Measurements from ENCODE around the gene KRT3.

The KRT3 gene

DNA sequence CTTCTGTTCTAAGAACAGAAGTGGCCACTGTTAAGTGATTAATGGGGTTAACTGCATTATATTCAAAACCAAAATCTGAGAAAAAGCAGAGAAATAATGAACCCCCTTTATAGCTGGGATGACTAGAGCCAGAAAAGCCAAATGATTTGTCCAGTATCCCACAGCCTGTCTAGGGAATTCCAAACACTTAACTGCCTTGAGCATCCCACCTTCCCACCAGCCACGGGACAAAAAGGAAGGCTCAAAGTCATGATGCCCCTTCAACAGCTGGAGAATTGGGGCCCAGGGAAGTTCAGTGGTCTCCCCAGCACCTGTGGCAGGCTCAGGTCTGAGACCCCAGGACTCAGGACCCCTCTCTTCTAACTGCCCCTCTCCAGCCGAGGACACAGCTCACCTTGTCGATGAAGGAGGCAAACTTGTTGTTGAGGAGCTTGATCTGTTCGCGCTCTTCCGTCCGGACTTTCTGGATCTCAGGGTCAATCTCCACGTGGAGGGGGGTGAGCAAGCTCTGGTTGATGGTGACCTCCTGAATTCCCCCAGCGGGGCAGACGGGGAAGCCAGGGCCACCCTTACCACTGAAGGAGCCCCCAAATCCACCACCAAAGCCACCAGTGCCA lies 17.4 kb upstream of the KRT3 start:
- DNase-seq, result no peak

DNA sequence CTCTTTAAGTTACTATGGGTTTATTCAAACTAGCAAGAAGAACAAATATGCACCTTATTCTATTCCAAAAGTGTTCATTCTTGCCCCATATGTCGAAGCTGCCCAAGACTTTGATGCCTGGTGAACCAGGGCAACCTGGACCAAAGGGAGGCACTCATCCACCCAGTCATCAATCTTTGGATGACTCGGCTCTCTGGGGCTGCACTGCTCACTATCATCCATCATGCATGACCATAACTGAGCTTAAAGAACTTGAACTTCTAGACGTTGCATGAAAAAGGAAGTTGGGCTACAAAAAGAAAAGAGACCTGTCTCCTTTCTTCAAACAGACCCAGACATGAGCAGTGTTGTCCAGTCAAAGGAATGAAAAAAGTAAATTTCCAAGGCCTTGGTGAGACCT lies 16.8 kb upstream of the KRT3 start:
- no peak for DNase-seq

DNA sequence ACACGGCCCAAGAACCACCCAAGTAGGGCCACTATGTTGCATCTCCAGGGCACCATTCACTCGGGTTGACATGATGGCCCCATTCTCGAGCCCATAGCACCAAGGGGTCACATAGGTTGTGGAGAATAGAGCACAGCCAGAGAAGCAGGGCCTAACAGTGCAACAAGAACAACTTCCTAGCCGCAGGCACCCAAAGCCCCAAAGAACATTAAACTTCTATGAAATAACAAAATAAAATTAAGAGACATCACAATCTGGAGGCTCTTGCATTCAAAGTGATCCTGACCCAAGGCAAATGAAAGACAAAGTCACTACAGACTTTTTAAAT lies 16.1 kb upstream of the KRT3 start:
- no peak for DNase-seq

DNA sequence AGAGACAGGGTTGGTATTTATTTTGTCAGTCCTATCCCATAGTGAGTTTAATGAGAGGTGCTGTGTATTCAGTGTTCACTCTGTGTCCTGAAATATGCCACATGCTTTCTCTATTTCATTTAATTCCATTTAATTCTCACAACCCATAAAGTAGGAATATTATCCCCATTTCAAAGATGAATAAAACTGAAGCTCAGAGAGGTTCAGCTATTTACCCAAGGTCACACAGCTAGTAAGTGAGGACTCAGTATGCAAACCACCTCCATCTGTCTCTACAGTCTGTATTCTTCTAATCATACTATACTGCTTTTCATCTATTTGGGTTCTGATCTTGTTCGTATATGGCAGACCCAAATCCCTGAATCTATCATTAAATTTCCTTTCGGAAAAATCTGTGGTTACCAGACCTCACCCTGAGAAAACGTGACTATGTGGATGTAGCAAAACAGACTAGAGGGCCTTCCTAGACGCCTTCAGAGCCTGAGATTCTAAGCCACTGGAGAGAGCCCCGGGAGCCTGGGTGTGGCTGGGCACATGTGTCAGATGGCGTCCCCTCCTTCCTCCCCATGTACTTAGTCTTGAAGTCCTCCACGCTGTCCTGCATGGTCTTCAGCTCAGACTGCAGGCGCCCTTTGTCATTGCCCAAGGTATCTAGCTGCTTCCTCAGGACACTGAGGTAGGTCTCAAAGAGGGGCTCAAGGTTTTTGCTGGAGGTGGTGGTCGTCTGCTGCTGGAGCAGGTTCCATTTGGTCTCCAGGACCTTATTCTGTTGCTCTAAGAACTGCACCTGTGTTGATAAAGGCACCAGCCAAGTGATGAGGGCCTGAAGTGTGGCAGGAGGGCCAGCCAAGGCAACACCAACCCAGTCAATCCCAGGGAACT lies 15.5 kb upstream of the KRT3 start:
- no peak for DNase-seq

DNA sequence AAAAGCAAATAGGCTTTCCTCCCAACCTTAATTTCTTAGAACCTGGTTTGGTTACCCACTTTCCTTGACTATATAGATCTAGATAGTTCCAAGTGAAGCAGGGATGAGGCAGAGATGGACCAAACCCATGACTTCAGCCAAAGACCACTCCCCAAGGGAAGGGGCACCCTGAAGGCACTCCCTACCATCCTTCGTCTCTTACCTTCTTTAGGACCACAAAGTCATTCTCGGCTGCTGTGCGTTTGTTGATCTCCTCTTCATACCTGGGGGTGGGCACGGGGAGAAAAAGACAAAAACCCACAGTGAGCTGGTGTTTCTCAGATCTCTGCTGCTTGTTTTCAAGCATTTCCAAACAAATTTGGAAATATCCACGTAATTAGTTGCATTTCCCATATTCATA lies 14.6 kb upstream of the KRT3 start:
- no peak for DNase-seq

DNA sequence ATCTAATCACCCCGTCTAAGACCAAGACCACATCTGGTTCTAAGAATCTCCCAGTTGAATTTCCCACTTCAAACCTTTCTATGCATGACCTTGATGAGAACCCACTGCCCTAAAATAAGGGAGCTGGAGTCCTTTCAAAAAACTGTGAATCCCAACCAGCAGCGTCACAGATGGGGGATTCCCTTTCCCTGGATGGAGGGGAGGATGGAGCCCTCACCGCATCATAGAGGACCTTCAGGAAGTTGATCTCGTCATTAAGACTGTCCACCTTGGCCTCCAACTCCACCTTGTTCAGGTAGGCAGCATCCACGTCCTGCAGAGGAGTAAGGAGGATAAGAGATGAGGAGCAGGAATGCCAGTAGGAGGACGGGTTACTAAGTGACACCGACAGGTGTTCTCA lies 13.2 kb upstream of the KRT3 start:
- DNase-seq, result no peak

DNA sequence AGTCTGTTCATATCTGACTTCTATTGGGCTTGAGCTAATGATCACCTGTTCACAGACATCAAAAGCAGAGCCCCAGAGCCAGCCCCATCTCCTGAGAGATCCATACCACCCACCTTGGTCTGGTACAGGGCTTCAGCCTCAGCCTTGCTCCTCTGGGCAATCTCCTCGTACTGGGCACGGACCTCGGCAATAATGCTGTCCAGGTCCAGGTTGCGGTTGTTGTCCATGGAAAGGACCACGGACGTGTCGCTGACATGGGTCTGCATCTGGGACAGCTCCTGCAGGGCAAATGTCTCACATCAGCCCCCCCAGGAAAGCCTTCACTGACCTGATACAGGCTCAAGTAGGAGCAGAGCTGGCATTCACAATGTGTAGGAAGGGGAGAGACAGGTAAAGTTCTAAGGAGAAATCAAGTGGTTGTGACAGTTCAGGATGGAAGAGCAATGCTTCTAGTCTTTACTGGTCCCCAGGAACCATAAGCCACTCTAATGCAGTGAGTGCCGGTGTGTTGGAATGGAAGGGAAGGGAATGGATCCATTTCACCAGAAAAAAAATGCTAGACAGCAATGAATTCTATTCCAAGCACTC lies 12.8 kb upstream of the KRT3 start:
- DNase-seq, result no peak

DNA sequence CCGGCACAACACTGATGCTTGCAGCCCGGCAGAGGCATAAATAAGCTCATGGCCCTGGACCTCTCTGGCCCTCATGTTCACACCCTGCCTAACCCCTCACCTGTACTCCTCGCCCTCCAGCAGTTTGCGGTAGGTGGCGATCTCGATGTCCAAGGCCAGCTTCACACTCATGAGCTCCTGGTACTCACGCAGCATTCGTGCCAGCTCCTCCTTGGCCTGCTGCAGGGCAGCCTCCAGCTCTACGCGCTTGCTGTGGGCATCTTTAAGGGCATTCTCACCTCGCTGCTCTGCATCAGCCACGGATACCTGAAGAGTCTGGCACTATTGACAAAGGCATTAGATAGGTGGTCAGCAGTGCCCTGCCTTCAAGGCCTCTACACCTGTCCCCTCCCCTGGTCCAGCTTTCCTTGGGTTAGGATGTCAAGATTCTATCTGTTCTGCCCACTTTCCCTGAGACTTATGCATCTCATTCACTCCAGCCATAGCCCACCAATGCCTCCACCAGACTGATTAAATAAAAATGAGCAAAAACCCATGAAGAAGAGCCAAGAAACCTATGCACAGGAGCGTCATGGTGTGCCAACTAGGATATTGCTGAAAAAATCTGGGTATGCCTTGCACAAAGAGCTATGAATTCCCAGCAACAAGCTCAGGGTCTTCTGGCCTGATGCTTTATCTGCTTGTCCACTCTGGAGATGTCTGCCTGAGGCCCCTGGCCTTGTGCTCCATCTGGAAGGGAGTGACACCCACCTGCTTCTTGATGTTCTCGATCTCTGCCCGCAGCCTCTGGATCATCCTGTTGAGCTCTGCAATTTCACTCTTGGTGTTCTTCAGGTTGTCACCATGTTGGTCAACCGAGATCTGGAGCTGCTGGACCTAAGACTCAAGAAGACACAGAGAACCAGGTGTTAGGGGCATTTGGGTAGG lies 11.9 kb upstream of the KRT3 start:
- DNase-seq, result no peak

DNA sequence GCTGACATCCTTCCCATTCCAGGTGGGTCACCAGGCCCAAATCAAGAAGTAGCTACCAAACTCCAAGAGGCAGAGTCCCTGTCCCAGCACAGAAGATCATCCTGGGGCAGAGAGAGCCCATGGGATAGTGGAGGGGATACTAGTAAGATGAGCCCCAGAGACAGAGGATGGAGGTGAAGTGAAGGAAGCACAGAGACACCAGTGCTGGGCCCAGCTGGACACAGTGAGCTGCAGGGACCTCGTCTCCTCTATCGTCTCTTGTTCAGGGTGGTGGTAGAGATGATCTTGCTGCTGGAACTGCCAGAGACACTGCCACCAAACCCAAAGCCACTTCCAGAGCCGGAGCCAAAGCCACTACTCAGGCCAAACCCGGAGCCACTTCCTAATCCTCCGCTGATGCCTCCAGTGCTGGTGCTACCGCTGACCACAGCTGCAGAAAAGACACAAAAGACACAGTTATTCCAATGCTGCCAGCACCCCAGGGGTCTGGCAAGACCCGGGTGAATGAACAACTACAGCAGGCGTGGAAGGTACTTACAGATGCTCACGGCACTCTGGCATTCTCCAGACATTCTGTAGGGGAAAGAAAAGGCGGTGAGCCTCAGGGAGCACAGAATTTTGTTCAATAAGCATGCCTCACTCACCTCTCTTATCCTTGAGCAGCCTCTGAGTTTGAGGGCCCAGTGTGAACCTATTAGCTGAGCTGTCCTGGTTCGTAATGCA lies 11.1 kb upstream of the KRT3 start:
- DNase-seq, result no peak

DNA sequence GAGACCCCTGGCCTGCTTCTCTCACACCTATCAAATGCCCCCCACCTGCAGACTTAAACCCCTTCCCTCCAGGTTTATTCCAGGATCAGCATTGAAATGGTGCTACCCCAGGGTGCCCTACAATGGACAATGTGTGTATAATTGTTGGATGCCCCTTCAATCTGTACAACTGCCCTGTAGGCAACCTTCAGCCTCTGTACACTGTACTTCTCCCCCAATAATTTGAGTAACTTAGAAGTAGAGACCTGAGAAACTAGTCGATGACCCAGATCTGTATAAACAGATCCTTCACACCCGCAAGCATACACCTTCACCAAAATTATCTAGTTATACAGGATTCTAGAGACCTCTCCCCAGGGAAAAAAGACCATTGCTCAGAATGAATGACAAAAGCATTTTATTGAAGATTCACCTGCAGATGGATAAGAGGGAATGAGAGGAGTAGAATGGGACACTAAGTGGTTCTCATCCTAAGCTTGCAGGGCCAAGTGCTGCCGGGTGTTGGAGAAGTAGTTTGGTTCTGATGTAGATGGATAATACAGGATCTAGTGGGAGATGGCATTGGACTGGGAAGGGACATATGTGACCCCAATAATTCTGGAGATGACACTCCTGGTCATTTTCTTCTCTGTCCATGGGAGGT lies 10.4 kb upstream of the KRT3 start:
- no peak for DNase-seq

DNA sequence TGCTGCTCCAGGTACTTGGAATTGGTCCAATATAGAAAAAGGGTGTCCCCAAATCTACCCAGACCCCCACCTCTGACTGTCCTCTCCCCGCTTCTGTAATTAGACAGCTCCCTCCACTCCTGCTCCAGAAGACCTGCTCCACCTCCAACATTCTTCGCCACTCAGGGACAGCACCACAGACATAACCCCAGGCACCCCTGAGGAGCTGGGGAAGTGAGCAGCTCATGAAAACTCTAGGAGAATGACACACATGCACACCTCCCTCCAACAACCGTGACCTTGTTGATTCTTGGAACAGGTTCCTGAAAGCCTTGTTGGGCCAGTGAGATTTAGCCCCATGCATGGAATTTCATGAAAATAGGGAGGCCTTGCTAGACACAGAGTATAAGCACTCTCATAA lies 9.8 kb upstream of the KRT3 start:
- no peak for DNase-seq

DNA sequence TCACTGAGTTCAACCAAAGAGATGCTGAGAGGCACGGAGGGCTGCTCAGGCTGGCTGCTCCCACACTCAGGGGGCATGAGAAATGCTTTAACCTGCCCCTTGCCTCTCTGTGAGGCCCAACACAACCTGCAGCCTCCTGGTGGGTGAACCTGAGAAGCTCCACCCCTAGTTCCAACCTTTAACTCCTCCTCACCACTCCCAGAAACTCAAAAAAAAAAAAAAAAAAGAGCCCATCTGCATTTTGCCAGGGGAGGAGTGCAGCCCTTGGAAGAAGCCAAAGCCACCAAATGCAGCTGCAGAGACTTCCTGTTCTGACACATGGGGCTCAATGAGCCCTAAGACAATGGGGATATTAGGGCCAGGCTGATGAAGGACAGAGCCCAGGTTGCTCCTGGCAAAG lies 9.1 kb upstream of the KRT3 start:
- DNase-seq, result no peak

DNA sequence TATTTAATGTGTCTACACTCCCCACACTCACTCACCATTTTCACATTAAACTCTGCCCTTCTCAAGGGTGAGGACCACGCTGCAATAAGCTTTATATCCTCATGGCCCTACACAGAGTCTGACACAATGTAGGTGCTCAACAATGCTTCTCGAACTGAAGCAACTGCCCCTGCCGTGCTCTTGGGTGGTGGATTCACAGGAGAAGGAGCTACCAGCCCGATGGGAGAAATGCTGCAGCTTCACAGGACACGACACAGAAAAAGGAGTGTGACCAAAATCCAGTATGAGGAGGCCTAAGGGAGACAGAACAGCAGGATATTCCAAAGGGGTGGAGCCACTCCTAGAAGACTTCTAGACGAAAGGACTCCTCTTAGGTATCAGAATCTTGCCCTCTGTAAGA lies 6.5 kb upstream of the KRT3 start:
- no peak for DNase-seq

DNA sequence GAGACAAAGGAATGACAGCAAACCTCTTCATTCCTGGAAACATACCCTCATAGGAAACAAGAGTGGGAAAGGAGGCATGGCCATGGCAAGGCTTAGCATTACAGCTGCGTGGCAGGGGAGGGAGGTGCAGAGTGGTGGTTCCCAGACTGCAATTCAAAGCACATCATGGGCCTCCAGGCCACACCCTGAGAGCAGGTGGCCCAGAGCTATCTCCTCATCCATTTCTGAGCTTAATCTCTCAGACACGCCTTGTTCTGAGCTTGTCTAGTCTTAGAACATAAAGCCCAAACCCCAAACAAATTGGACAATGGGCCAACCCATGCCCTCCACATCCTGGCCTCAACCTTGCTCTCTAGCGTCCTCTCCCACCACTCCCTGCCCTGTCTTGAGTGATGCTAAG lies 5.9 kb upstream of the KRT3 start:
- no peak for DNase-seq

DNA sequence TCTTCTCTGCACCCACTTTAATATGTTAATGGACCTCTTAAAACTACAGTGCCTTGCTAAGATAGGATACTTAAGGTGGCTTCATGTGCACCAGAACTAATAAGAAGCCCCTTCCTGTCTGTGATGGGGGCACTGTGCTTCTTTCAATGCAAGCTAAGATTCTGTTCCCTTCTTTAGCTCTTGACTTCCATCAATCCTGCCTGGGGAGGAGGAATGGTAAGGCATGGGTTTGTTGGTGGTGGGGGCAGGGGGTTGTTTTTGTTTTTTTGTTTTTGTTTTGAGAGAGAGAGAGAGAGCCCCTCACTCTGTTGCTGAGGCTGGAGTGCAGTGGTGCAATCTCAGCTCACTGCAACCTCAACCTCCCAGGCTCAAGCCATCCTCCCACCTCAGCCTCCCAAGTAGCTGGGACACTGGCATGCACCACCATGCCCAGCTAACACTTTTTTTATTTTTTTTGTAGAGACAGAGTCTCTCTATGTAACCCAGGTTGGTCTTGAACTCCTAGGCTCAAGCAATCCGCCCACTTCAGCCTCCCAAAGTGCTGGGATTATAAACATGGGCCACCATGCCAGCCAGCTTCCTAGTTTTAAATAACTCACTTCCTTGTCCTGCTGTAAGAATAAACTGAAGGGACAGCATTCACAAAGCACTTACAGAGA lies 4.5 kb upstream of the KRT3 start:
- DNase-seq, result no peak

DNA sequence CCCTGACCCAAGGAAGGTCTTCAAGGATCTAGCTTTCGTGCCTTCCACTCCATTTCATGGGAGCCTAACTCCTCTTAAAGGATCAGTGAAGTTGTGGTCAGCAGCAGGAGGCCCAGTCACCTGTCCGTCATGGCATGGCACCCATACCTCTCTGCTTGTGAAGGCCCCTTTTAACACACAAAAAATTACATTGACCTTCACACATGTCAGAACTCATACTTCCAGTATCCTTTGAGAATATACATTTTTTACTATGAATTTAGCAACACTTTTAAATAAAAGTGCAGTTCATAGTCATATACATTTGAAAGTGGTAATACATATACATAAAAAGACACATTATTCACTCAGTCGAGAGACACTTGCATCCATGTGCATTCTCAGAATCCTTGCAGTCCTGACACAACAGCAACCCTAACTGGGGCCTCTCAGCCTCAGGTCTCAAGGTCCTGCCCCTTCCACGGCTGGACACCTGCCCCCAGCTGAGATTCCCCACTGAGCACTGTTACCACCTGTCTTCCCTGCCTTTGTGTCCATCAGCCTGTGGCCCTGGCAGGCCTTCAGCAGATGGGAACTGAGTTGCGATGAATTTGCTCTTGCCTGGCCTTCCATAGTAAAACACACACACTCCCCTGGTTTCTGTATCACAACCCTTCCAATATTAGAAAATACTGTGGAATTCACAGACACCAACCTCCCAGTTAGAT lies 3.7 kb upstream of the KRT3 start:
- DNase-seq, result no peak

DNA sequence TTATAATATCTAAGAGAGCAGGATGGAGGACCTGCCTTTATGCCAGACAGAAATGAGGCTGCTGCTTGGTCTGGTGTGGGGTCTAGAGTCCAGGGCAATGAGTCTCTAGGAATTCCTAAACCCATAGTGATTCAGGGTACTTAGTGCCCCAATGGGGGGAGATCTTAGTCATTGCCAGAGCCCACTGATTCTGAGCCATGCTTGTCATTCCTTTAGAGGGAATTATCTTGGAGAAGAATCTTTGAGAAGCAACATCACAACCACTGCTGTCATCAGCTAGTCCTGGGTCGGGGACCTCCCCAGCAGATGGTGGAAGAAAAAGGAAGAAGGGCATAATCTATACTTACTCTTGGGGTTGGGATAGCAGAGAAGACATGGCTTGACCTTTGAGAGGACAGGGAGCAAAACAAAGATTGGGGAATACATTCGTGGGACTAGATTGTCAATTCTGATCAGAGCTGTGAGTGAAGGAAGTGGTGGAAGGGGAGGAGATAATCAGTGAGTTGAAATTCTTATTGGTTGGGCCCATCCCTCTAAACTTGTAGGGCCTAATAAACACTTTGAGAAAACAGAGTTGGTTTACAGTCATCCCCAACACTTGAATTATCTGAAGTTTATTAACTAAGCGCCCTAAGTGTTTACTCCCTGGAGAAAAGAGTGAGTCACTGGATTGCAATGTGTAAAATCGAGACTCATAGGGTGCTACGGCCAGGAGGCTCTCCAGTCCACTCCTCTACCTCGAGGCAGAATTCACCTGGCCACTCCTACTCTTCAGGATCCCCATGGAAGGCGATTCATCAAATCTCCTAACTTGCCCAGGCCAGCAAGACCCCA lies 3.0 kb upstream of the KRT3 start:
- no peak for DNase-seq

DNA sequence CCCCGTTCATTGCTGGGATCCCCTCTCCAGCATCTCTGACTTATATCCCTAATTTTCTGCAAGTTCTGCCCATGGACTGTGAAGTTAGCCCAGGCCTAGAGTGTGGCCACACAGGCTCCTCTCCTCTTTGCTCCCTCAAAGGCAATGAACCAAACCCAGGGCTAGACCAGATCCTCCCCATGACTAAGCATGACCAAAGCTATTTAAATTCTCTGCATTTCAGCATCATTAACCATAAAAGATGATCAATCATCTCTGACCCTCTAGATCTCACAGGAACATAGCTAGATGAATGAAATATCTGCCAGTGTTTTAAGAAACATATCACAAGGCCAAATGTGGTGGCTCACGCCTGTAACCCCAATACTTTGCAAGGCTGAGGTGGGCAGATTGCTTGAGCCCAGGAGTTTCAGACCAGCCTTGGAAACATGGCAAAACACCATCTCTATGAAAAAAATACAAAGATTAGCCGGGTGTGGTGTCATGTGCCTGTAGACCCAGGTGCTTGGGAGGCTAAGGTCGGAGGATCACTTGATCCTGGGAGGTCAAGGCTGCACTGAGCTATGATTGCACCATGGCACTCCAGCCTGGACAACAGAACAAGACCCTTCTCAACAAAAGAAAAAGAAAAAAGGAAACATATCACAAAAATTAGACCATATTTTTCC lies 2.2 kb upstream of the KRT3 start:
- no peak for DNase-seq

DNA sequence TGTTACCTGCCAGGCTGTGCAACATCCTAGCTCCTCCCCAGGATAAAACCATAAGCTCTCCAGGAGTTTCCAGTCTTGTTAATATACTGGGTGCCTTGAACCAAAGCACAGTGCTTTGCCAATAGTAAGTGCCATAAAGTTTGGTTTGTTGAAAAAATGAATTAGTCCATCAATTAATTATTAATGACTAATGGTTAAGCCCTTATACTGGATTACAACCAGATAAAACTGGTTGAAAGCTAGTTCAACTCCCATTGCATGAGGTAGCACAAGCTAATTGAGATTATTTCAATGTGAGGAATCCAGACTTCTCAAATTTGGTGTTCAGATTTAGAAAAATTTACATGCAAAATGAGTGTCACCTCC lies 1.6 kb upstream of the KRT3 start:
- no peak for DNase-seq
